Activated CD4-positive, alpha-beta memory T cell treated with anti-CD3 and anti-CD28 coated beads, Interleukin-2, amount 10 ng/mL, durations not matched to agents 7 days and 5 days (primary cell): ENCODE results near the gene RAB26. TPM values are rescaled to one million over a fixed set of nuclear protein-coding genes. Genes with fewer than 3 reads are reported as not detected.
"Not testable (repeated sequence)": the region's sequence is repeated elsewhere in the genome, so short reads cannot be mapped to it uniquely, and the experiment has no call there.

Source experiments
- CTCF ChIA-PET: fragments of 350-600 bp; sonication (Branson Sonifier 250); formaldehyde crosslinking; loops from one replicate; lab custom pipeline; 2021; ENCODE audit warnings: antibody characterized with exemption, inconsistent platforms; lab: Charles Lee
- POLR2A ChIA-PET: fragments of 350-600 bp; sonication (Branson Sonifier 250); formaldehyde crosslinking; loops from one replicate; lab custom pipeline; 2021; ENCODE audit warnings: antibody characterized with exemption; lab: Charles Lee
- DNase-seq: peaks from one replicate; pipeline ENCODE4 v3.0.0-alpha.2; 2020
- H3K27ac Mint-ChIP-seq: one replicate; pipeline ENCODE4 v1.8.0; 2021; ENCODE audit warnings: mild to moderate bottlenecking, mixed read lengths
- H3K27me3 Mint-ChIP-seq: one replicate; pipeline ENCODE4 v1.8.0; 2021; ENCODE audit warnings: mixed read lengths
- H3K36me3 Mint-ChIP-seq: one replicate; pipeline ENCODE4 v1.8.0; 2021; ENCODE audit warnings: low read depth, mixed read lengths
- H3K4me1 Mint-ChIP-seq: one replicate; pipeline ENCODE4 v1.8.0; 2021; ENCODE audit warnings: mixed read lengths
- H3K4me3 Mint-ChIP-seq: one replicate; pipeline ENCODE4 v1.8.0; 2021; ENCODE audit warnings: mild to moderate bottlenecking, mixed read lengths
- H3K9me3 Mint-ChIP-seq: one replicate; pipeline ENCODE4 v1.8.0; 2021; ENCODE audit warnings: mixed read lengths
- total RNA-seq, 2 experiments: library from RNA; stranded (reverse); gene quantifications; one replicate each; pipeline ENCODE4 v1.2.3, GENCODE V29; 2021

Gene RAB26
- total RNA-seq, 2 experiments from 2014 or later = 0.83 to 1.1 TPM

GRCh38 chr16:2111009-2111353, 37.4 kb upstream of the RAB26 start:
- H3K9me3 Mint-ChIP-seq, H3K4me3 Mint-ChIP-seq, DNase-seq, H3K27ac Mint-ChIP-seq, POLR2A ChIA-PET, H3K36me3 Mint-ChIP-seq, CTCF ChIA-PET, H3K4me1 Mint-ChIP-seq, H3K27me3 Mint-ChIP-seq: not testable (repeated sequence)

GRCh38 chr16:2111412-2112335, 36.8 kb upstream of the RAB26 start:
- H3K4me3 Mint-ChIP-seq, POLR2A ChIA-PET, H3K27ac Mint-ChIP-seq, DNase-seq, H3K9me3 Mint-ChIP-seq, CTCF ChIA-PET, H3K36me3 Mint-ChIP-seq, H3K27me3 Mint-ChIP-seq, H3K4me1 Mint-ChIP-seq: not testable (repeated sequence)

GRCh38 chr16:2112539-2113106, 35.8 kb upstream of the RAB26 start:
- H3K9me3 Mint-ChIP-seq, H3K36me3 Mint-ChIP-seq, POLR2A ChIA-PET, DNase-seq, H3K27me3 Mint-ChIP-seq, H3K4me1 Mint-ChIP-seq, CTCF ChIA-PET, H3K27ac Mint-ChIP-seq, H3K4me3 Mint-ChIP-seq: not testable (repeated sequence)

- H3K27ac Mint-ChIP-seq, H3K9me3 Mint-ChIP-seq, H3K36me3 Mint-ChIP-seq, H3K27me3 Mint-ChIP-seq, POLR2A ChIA-PET, CTCF ChIA-PET, H3K4me3 Mint-ChIP-seq, DNase-seq, H3K4me1 Mint-ChIP-seq: not testable (repeated sequence)
Observed at GRCh38 chr16:2114225-2114624, 34.2 kb upstream of the RAB26 start.

- H3K27ac Mint-ChIP-seq, H3K27me3 Mint-ChIP-seq, H3K4me1 Mint-ChIP-seq, H3K9me3 Mint-ChIP-seq, DNase-seq, H3K4me3 Mint-ChIP-seq, H3K36me3 Mint-ChIP-seq, CTCF ChIA-PET, POLR2A ChIA-PET: not testable (repeated sequence)
Observed at GRCh38 chr16:2114885-2115590, 33.4 kb upstream of the RAB26 start.

- ChIA-PET CTCF (no interaction called here), POLR2A (no interaction called here)
- H3K27ac Mint-ChIP-seq = no peak overlapping the region
- no peaks in the 10 kb centered on the region for H3K27me3 Mint-ChIP-seq
- no peak overlapping the region for H3K4me3 Mint-ChIP-seq
- no peaks in the 10 kb centered on the region for H3K9me3 Mint-ChIP-seq
- no peaks in the 10 kb centered on the region for H3K36me3 Mint-ChIP-seq
- no peak for DNase-seq
- H3K4me1 Mint-ChIP-seq = no peaks in the 10 kb centered on the region
Observed at GRCh38 chr16:2115591-2115973, 32.8 kb upstream of the RAB26 start.

- H3K4me3 Mint-ChIP-seq, CTCF ChIA-PET, POLR2A ChIA-PET, H3K9me3 Mint-ChIP-seq, DNase-seq, H3K36me3 Mint-ChIP-seq, H3K27me3 Mint-ChIP-seq, H3K27ac Mint-ChIP-seq, H3K4me1 Mint-ChIP-seq: not testable (repeated sequence)
Observed at GRCh38 chr16:2116428-2116827, 32.0 kb upstream of the RAB26 start.

- CTCF ChIA-PET, H3K9me3 Mint-ChIP-seq, H3K36me3 Mint-ChIP-seq, H3K27me3 Mint-ChIP-seq, H3K27ac Mint-ChIP-seq, H3K4me1 Mint-ChIP-seq, POLR2A ChIA-PET, H3K4me3 Mint-ChIP-seq, DNase-seq: not testable (repeated sequence)
Observed at GRCh38 chr16:2117341-2117740, 31.1 kb upstream of the RAB26 start.

- H3K9me3 Mint-ChIP-seq, H3K4me1 Mint-ChIP-seq, H3K36me3 Mint-ChIP-seq, H3K4me3 Mint-ChIP-seq, CTCF ChIA-PET, DNase-seq, H3K27ac Mint-ChIP-seq, H3K27me3 Mint-ChIP-seq, POLR2A ChIA-PET: not testable (repeated sequence)
Observed at GRCh38 chr16:2117960-2118722, 30.3 kb upstream of the RAB26 start.

- DNase-seq, H3K36me3 Mint-ChIP-seq, H3K27me3 Mint-ChIP-seq, H3K27ac Mint-ChIP-seq, H3K4me3 Mint-ChIP-seq, H3K9me3 Mint-ChIP-seq, POLR2A ChIA-PET, H3K4me1 Mint-ChIP-seq: not testable (repeated sequence)
- CTCF ChIA-PET = interaction anchor here (0.6 to 1.0 kb wide), 2 partner anchors 19 to 55 kb away, joined by 3 to 14 read pairs; no protein-coding TSS in a partner anchor
Observed at GRCh38 chr16:2121325-2121724, 27.1 kb upstream of the RAB26 start.

- H3K27me3 Mint-ChIP-seq = no peaks in the 10 kb centered on the region
- no peaks in the 10 kb centered on the region for H3K9me3 Mint-ChIP-seq
- no peaks in the 10 kb centered on the region for H3K36me3 Mint-ChIP-seq
- POLR2A ChIA-PET = no interaction called here
- H3K4me3 Mint-ChIP-seq = no peak overlapping the region
- H3K27ac Mint-ChIP-seq = no peak overlapping the region
- no peak for DNase-seq
- H3K4me1 Mint-ChIP-seq = peaks cover 2% of the 10 kb centered on the region
- CTCF ChIA-PET = interaction anchor here (1.0 kb wide), 1 partner anchor 18 kb away, joined by 14 read pairs; no protein-coding TSS in a partner anchor
Observed at GRCh38 chr16:2121853-2122252, 26.6 kb upstream of the RAB26 start.

- Mint-ChIP-seq H3K27ac (no peak overlapping the region), H3K4me3 (no peak overlapping the region), H3K4me1 (peaks cover 4% of the 10 kb centered on the region), H3K9me3 (no peaks in the 10 kb centered on the region), H3K36me3 (no peaks in the 10 kb centered on the region), H3K27me3 (no peaks in the 10 kb centered on the region)
- CTCF ChIA-PET = no interaction called here
- DNase-seq = no peak
- POLR2A ChIA-PET = no interaction called here
Observed at GRCh38 chr16:2122429-2122828, 26.0 kb upstream of the RAB26 start.
